GM19467 (cell line): ENCODE data around the gene KPNA6.
A peak's percentile ranks its signal among the peaks of the same experiment; 100 is the strongest.
"Not testable (repeated sequence)": the region's sequence is repeated elsewhere in the genome, so short reads cannot be mapped to it uniquely, and the experiment has no call there.

Experiments used
- ATAC-seq: cut with Tn5 transposase; IDR thresholded peaks from one replicate; pipeline ENCODE4 v1.9.1; 2021; ENCODE audit warnings: mild to moderate bottlenecking, moderate library complexity; ENCODE audit not compliant: unreplicated experiment

The KPNA6 gene

DNA sequence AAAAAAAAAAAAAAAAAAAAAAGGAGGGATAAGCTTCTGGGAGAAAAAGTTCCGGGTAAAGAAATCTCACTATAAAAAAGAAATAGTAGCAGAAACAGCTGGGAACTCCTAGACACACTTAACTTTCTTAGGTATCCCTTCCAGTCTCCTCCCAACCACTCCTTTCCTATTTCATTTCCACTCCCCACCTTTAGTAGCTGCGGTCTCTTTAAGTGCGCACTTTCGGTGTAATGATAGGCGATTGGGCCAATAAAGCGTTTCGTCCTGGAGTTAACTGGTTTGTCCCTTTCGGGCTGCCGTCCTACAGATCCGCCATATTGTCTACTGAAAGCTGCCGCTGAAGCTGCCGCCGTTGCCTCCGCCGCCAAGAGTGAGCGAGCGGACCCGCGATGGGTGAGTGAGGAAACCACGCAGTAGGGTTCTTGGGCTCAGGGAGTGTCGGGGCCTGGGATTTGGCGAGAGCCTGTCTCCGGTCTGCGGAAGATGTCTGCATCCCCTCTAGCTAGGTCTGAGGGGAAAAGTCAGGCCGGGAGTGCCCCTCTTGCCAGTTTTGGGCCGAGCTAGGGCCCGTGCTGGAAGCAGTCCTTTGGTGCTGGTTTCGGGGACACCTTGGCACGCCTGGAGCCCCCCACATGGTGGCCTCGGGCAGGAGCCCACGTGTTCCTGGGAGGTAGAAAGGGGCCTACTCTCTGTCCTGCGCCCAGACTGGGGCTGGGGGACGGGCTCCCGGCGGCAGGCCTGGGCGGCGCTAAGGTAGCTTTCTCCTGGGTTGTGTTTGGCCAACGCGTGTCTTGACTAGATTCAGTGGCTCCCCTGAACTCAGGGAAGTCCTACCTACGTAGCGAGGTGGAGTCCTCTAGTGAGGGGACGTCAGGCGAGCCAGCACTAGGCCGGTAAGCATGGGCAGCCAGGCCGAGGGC is at the start of gene KPNA6:
Gene KPNA6 (plus strand): TSS at position 315 of the 920 bp plus-strand sequence. CDS start 75 bp downstream, at position 390.
- ATAC-seq: peak; percentile 53

DNA sequence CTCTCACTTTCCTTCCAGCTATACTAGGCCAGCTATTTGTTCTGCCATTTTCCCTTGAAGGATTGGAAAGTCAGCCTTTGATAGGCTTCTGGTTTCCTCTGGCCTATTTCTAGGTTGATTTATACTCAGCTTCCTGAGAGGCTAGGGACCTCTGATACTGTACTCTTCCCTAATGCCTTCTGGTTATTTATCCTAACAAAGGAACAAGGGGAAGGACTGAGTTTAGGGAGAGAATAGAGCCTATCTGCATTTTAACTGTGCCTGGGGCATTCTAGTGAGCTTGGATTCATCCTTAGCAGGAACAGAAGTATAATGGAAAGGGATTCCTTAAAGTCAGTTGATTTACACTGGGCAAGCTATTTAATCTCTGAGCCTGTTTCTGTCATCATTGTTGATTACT is 46.9 kb upstream of the KPNA6 start:
- ATAC-seq: no peak

GRCh38 chr1:32062867-32063230 is 45.0 kb upstream of the KPNA6 start:
- no peak for ATAC-seq

- no peak for ATAC-seq
These were observed 44.6 kb upstream of the KPNA6 start for GRCh38 chr1:32063261-32063681.

DNA sequence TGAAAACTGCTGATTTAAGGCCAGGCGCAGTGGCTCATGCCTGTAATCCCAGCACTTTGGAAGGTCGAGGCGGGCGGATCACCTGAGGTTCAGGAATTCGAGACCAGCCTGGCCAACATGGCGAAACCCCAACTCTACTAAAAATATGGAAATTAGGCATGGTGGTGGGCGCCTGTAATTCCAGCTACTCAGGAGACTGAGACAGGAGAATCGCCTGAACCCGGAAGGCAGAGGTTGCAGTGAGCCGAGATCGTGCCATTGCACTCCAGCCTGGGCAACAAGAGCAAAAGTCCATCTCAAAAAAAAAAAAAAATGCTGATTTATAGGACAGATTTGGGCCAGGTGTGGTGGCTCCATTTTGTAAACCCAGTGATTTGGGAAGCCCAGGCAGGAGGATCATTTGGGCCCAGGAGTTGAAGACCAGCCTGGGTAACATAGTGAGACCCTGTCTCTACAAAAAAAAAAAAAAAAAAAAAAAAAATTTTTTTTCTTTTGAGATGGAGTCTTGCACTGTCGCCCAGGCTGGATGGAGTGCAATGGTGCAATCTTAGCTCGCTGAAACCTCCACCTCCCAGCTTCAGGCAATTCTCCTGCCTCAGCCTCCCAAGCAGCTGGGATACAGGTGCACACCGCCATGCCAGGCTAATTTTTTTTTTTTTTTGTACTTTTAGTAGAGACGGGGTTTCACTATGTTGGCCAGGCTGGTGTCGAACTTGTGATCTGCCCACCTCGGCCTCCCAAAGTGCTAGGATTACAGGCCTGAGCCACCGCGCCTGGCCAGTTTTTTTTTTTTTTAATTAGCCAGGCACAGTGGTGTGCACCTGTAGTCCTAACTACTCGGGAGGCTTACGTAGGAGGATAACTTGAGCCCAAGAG is 42.0 kb upstream of the KPNA6 start:
- ATAC-seq: not testable (repeated sequence)

DNA sequence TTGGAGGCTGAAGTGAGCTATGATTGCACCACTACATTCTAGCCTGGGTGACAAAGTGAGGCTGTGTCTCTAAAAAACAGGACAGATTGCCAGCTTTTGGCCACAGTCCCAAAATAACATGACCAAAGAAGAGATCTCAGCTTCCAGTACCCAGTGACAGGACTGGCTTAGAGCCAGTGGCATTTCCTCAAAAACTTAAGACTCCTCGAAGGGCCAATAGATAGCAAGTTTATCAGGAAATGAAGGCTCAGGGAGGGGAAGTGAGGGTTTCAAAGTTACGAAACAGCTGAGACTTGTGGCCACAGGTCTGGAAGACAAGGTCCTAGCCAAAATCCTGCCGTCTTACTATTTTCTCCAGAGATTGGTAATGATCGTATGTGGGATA is 41.4 kb upstream of the KPNA6 start:
- no peak for ATAC-seq

DNA sequence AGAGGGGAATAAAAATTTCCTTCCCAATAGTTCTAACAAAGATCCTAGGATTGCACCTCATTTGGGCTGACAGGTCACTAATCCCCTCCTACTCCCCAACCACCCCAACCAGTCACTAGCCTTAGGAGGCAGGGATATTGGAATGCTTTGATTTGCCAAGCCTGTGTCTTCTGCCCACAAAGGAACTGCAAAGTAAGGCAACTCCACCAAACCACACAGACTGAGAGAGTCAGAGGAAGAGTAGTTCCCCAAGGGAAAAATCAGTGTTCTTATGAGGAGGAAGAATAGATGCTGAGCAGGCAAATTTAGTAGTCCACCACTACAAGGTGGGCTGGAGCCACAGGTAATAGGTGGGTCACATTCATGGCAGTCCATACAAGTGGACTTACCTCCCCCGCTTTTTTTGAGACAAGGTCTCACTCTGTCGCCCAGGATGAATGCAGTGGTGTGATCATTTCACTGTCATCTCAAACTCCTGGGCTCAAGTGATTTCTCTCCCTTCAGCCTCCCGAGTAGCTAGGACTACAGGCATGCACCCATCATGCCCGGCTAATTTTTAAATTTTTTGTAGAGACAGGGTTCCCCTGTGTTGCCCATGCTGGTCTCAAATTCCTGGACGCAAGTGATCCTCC is 38.8 kb upstream of the KPNA6 start:
- ATAC-seq: no peak

- ATAC-seq: no peak
These were observed 35.9 kb upstream of the KPNA6 start for GRCh38 chr1:32071758-32072621.

DNA sequence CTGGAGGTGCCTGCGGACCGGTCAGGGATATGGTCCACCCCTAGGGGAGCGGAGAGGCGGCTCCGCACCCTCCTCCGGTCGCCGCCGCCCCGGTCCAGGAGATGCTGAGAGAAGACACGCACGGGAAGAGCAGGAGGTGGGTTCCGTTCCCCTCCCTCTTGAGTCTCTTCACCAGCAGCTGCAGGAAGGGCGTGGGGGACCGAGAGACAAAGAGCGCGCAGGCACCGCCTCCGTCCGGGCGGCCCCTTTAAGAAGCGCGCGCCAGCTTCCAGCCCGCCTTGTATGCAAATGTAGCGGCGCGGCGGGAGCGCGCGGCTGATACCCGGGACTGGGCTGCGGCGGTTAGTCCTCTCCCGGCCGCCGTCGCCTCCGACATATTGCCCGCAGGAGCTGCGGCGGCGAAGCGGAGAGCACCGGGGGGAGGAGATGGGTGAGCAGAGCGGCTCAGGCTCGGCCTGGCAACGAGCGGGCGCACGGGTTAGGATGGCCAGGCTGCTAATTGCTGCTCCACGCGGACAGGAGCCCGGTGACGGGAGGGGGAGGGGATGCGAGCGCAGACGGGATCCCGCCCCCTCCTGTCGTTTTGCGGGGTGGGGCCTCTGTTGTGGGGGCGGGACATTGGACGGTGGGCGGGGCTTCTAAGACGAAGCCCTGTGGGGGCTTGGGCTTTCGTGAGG is 35.1 kb upstream of the KPNA6 start, which contains the start of gene TMEM39B:
Gene TMEM39B (plus strand): TSS at position 318 of the 677 bp plus-strand sequence. CDS start 109 bp downstream, at position 427.
- peak; percentile 81 for ATAC-seq

GRCh38 chr1:32073299-32074229 is 34.3 kb upstream of the KPNA6 start:
- no peak for ATAC-seq

- ATAC-seq: no peak
These were observed 33.0 kb upstream of the KPNA6 start for GRCh38 chr1:32074841-32075240.

DNA sequence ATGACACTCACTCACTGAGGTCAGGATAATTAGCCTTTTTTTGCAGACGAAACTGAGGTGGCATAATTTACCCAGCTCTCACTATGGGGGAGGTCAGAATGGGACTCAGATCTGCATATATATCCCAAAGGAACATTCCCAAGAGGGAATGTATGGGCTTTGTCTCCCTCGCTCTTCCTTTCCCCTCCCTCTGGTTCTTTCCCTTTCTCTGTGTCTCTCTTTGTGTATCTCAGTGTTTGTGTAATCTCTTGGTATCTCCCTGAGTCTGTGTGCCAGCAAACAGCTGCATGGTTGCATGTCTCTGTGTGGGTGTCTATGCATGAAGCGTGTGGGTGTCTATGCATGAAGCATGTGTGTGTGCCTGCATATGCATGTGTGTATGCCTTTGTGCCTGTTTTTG is 30.4 kb upstream of the KPNA6 start:
- no peak for ATAC-seq

GRCh38 chr1:32082022-32082421 is 25.8 kb upstream of the KPNA6 start:
- ATAC-seq: no peak

GRCh38 chr1:32086381-32086780 is 21.5 kb upstream of the KPNA6 start:
- not testable (repeated sequence) for ATAC-seq

DNA sequence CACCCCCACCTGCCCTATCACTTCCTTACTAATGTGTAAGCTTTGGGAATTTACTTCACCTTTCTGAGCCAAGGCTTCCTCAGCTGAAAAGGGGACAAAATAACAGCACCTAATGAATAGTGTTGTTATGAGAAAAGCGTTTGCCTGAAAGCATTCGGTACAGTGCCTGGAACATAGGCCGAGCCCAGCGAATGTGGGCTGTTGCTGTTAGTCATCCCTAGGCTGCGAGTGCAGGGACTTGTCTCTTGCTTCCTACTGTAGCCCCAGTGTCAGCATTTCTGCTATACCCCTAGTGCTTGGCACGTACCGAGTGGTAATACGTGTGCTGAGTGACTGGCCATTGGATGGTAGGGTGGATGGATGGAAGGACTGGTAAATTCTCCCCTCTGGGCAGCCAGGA is 16.7 kb upstream of the KPNA6 start:
- no peak for ATAC-seq

GRCh38 chr1:32091591-32091990 is 16.3 kb upstream of the KPNA6 start:
- no peak for ATAC-seq

DNA sequence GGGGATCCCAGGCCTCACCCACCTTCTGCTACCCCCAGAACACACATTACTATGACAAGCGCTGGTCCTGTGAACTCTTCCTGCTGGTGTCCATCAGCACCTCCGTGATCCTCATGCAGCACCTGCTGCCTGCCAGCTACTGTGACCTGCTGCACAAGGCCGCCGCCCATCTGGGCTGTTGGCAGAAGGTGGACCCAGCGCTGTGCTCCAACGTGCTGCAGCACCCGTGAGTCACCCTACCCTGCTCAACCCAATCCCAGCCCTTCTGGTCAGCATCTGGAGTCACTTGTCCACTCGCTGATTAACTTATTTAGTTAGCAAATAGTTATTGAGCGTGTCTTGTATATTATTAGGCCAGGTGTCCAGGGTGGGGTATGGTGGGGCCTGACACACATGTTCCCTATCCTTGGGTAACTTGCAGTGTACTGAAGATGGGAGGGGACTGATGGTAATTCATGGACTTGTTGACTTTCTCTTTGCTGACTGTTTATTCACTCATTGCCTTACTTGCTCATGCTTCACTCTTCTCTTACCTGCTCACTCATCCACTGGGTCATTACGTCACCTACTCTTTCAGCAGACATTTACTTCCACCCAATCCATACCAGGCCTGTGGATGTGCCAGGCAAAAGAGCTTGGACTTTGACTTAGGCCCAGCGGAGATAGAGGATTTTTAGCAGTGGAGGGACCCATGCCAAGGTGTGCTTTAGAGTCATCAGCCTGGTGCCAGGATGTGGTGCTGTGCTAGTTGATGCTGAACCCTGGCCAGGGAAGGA is 12.9 kb upstream of the KPNA6 start:
- ATAC-seq: no peak

DNA sequence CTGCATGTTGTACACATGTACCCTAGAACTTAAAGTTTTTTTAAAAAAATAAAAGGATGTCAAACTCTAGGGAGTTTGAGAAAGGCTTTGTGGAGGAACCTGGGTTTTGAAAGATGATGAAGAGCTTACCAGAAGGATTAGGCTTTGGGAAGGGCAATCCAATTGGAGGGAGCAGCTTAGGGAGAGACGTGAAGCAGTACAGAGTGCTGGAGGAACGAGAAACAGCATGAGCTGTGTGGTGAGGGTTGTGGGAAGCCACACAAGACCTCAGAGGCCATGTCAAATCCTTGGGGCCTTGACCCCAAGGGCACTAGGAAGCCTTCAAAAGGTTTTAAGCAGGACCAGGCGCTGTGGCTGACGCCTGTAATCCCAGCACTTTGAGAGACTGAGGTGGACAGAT is 8.4 kb upstream of the KPNA6 start:
- no peak for ATAC-seq
